ENCODE measurements around the gene ANXA7.
A peak's percentile ranks its signal among the peaks of the same experiment; 100 is the strongest.

The ANXA7 gene

DNA sequence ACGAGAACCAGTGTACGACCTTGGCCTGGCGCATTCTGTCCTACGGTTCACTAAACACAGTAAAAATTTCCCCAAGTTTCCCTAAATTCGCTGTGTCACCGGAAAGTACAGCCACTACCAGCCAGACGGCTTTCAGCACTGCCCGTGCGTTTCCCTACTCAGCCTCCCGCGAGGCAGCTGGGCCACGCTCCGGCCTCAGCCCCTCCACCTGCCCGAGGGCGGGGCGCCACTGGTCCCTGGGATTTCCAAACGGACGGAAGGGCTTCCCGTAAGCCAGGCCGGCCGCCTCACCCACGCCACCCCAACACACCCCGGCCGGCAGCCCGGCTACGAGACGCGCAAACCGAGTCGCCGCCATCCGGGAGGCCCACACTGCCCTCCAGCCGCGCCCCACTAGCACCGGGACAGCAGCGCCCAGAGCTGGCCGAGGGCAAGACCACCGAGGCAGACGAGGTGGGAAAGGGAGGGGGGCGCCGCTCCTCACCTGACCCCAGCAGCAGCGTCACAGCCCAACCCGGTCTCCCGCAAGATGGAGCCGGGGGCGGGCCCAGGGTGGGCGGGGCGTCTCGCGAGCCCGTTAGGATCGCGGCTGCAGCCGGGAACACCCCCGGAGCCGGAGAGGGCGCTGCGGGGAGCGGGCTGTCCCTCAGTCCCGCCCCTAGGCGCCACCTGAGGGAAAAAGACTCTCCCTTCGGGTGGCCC lies at the start of gene ANXA7:
TSS of gene ANXA7 (minus strand) at position 531 of the 702 bp plus-strand sequence. CDS start 13,202 bp downstream, outside the sequence.
- DNase-seq (ENCODE audit: low read depth), result peak; percentile 88

DNA sequence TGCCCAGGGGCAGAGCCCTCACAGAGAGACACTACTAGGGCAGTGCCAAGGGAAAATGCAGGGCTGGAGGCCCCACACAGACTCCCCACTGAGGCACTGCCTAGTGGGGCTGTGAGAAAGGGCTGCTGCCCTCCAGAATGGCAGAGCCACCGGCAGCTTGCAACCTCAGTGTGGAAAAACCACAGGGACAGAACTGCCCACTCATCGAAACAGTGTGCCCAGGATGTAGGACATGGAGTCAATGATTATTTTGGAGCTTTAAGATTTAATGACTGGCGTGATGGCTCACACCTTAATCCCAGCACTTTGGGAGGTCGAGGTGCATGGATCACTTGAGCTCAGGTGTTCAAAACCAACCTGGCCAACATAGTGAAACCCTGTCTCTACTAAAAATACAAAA lies 47.0 kb upstream of the ANXA7 start:
- DNase-seq (ENCODE audit: low read depth), result no peak

DNA sequence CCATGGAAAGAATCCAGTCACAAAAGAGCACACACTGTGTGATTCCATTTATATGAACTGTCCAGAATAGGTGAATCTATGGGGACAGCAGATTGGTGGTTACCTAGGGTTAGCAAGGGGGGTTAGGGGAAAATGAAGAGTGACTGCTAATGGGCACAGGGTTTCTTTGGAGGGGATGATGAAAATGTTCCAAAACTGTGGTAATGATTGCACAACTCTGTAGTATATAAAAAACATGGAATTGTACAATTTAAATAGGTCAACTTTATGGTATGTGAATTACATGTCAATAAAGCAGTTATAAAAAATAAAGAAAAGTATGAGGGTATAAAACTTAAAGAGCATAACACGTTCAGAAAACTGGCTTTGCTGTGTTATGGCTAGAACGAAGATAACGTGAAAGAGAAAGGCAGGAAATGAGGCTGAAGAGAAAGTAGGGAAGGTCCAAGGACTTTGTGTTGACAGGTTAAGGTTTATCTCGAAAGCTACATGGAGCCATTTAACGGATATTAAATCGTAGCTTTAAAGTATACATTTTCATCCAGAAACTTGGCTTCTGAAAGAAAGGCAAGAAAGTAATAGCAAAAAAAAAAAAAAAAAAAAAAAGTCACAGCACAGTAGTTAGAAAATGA lies 45.9 kb upstream of the ANXA7 start:
- no peak for DNase-seq (ENCODE audit: low read depth)

DNA sequence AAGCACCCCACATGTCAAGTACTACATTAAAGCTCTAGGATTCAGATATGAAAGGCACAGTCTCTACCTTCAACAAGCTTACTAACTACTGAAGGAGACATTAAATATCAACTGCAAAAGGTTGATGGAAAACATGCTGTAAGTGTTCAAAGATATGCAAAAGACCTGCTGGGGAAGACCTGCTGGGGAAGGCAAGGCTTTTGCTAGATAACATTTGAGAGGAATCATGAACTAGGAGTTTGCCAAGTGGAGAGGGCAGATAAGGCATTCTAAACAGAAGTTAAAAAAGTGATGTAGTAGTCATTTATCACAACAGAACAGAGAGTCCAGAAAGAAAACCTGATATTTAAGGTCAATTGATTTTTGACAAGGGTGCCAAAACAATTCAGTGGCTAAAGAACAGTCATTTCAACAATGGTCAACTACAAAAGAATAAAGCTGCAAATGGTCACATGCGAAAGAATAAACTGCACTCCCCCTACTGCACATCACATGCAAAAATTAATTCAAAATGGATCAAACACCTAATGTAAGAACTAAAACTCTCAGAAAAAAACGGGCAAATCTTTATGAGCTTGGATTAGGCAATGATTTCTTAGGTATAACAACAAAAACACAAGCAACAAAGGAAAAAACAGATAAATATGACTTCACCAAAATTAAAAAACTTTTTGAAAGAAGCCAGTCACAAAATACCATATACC lies 42.5 kb upstream of the ANXA7 start:
- DNase-seq (ENCODE audit: low read depth), result no peak

DNA sequence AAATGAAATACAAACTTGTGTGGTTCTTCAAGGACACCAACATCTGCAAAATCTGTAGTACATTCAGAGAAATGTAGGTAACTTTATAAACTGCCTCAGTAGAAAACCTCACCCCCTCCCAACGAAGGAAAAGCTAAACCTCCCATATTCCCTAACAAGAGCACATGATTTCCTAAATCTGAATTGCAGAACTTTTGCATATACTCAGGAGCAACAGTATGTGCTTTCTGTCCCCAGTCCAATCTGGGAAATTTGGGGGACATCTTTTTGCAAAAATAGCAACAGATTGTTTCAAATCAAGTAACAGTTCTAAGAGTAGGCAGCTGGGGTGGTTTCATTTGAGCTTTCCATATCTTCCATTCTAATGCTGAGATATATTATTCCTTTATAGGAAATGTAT lies 35.3 kb upstream of the ANXA7 start:
- no peak for DNase-seq (ENCODE audit: low read depth)

DNA sequence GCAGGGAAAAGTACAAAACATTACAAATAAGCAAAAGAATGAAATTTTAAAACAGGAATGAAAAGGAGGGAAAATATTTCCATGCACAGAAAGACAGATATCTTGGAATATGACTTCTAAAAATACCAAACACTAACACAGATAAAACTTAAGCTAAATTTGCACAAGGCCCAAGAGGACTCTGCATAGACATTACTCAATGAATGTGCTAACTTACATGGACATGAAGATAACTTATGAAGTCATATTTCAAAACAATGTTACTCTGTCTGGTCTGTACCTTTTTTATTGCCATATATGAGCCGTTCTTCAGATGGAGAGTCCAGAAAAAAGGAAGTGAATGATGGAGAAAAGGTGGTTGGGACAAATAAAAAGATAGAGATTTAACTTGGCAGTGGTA lies 34.5 kb upstream of the ANXA7 start:
- DNase-seq (ENCODE audit: low read depth), result no peak

DNA sequence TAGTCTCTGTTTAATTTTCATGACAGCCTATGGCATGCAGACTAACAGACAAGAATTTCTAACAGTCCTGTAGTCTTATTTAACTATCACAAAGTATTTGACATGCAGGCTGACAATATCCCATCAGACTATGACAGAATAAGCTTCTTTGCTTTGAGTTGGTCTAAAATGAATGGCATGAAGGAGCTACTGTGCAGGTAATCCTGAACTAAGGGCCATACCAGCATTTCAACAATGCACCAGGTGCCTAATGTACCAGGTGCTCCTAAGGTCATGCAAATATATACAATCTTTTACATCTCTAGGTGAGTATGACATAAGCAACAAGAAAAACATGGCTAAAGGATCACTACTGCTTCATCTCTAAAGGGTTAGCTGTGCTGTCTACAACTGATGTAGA lies 33.1 kb upstream of the ANXA7 start:
- no peak for DNase-seq (ENCODE audit: low read depth)

DNA sequence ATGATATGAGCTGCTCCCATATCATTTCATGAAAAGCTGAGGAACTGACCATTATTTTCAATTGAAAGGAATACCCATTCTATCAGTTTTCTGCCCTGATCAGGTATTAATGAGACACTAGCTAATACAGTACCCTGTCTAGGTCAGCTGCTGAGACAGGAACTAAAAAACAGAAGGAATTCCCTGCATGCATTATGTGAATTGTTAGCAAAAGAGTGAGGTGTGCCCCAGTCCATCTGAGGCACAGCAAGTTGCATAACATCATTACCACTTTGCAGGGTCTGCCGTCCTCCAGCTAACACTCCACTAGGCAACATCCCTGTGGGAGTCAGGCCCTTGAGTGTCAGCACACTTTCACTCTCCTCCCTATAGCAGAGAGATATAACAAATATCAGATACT lies 30.6 kb upstream of the ANXA7 start:
- DNase-seq (ENCODE audit: low read depth), result no peak

DNA sequence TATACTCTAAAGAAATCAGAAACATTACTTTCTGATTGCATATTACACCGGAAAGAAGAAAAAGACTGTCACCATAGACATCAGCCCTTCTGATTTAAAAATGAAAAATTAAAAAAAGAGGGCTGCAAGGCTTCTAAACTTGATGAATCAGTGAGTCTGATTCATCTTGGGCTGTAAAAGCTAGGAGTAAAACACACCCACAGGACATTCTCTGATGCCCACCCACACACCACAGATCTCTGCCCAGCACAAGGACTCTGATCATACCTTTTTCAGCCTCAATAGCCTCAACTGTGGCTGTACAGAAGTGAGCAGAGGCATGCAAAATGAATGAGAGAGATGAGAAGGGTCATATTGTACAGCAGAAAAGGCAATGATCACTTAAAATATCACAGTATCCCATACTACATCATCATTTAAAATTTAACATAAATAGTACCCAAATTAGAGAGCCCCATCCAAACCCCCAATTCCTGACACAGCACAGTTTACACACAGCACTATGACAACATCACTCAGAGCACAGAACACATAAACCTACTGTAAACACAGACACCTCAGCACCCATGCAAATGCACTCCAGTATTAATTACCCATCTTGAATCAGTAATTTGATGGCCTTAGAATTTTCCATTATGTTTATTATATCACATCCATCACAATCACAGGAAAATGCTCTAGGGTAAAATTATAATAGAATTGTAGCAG lies 25.9 kb upstream of the ANXA7 start:
- no peak for DNase-seq (ENCODE audit: low read depth)

DNA sequence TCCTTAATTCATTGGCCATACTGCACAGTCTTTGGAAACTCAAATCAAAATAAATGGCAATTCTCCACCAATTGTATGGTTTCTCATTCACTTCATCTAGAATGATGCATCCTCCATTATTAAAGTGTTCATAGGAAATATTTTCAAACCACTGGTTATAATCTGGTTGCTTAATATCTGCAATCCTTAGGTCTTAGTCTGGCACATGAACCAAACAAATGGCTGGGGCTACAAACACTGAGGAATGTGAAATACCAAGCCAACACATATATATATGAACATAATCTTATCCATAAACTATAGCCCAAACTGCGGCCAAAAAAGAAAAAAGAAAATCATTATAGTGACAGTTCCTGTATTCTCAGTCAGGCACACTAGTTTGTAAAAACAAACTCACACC lies 25.2 kb upstream of the ANXA7 start:
- no peak for DNase-seq (ENCODE audit: low read depth)

DNA sequence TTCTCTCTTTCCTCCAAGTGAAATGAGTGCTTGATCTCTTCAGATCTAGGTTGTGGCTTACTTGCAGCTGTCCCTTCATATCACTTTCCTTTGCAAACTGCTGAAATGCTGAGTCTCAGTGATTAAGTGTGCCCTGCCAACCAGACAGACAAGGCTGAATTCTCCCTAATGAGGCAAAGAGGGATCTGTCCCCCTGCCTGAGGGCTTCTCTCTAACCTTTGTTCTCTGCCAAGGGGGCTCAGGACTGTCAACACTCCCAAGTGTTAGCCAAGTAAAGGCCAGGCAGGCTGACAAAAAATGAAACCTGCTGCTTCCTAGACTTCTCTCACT lies 19.6 kb upstream of the ANXA7 start, which contains the start of gene MSS51:
TSS of gene MSS51 (minus strand) at position 24 of the 330 bp plus-strand sequence. CDS start 5,277 bp downstream, outside the sequence.
- DNase-seq (ENCODE audit: low read depth), result no peak

DNA sequence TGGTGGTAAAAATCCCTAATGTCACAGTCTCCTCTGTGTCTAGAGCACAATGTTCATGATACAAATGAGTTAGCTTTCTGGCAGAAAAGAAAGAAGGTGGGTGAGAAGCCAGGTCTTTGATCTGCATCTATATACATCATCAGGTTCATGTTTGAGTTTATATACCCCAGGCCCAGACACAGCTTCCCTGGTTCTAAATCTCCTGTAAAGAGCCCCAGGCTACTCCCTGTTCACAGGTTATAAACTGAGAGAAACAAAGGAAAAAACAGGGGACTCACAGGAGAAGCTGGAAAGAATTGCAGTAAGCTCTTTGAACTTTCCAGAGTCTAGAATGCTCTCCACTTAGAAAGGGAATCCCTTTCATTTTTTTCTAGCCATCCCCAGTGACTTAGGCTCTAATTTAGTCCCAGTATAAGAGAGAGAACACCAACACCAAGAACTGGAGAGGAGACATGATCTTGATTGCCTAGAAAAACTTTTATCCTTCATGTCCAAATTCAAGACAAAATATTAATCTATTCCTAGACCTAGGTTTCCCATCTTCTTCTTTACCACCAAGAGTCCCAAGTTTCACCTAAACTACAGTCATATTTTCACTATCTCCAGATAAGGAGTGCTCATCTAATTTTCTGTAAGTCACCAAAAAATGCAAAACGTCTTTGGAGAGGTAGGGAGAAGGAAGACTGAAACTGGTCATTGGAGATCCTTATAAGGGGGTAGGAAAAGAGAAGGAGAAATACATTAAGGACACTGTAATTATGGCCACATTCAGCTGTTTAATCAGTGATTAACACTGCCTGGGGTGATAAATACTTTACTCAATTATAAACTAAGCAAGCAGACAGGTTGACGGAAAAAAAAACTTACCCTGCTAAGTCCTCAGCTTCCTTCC lies 19.0 kb upstream of the ANXA7 start:
- DNase-seq (ENCODE audit: low read depth), result no peak

DNA sequence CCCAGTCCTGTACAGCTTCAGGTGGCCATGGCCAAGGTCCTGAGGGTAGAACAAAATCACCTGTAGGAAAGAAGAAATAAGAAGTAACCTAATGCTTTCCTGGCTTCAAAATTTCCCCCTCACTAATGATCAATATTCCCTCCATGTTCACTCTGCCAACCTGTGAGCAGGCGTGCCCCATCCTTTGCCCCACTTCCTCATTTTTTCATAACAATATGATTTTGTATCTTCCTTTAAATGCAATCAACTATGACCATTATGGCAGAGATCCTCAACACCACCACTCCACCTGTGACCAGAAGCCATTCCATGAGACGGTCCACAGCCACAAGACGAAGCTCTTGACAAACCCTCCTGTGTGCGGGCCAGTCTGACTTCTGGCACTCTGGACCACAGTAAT lies 12.5 kb upstream of the ANXA7 start:
- no peak for DNase-seq (ENCODE audit: low read depth)

DNA sequence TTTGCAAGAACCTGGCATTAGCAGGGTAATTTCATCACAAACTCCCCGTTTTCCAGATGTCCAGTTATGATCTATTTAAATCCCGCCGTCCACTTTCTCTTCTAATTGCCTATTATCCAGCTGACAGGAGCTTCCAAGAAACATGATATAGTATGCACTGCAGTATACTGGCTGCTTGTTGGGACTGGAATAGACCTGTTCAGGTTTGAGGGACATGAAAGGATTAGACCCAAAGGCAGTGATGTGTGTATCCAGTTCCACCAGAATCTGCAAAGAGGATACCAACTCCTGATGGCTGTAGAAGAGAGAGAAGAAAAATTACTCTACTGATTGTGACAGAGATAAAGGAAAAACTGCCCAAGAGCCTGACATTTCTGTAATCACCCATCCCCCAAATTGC lies 10.6 kb upstream of the ANXA7 start:
- no peak for DNase-seq (ENCODE audit: low read depth)

DNA sequence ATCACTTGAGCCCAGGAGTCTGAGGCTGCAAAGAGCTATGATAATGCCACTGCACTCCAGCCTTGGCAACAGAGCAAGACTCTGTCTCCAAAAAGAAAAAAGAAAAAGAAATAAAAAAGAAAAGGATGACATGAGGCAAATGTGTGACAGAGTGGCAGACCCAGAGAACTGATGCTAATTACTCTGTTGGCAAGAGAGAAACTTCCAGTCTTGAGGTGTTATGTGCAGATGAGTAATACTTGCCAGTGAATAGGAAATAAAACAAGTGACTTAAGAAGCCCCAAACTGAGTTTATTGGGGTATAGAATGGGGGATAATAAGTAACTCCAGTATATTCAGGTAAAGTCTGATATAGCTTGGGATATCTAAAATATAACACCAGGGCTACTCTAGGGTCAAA lies 9.5 kb upstream of the ANXA7 start:
- no peak for DNase-seq (ENCODE audit: low read depth)

DNA sequence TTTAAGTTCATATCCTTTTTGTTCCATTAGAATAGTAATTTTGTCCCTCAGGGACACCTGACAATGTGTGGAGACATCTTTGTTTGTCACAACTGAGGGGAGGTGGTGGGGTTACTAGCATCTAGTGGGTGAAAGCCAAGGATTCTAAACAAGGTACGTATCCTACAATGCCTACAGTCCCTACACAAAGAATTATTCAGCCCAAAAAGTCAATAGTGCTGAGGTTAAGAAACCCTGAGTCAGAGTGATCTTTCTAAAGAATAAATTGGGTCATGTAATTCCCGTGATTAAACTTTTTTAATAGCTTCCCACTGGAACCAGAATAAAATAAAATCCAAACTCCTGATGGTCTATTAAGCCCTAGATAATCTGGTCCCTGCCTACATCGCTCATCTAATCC lies 2.7 kb upstream of the ANXA7 start:
- no peak for DNase-seq (ENCODE audit: low read depth)

DNA sequence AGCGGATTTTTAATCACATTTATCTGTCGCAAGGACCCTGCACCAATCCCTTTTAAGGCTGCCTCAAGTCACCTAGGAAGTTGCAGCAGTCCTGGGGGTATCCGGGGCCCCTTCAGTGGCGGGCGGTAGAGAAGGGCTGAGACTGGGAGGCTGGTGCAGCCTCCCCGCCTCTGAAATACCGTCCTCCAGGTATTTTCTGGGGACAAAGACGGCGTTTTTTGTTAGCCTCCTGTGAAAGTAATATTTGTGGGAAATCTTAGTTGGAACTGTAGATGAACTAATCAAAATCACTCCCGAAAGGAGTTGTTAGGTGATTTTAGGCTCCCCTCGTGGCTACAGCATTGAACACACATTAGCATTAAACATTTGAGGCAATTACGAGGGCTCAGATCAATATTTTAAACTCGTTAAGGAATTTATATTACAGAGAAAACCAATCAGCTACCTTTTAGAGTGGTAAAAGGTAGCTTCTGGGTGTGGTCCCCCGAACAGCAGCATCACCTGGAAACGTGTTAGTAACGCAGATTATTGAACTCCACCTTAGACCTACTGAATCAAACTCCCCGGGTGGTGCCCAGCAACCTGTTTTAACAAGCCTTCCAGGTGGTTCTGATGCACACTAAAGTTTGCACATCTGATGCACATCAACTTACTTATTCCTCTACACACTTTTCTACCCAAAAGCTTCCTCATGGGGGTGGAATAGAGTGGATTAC lies 530 bp upstream of the ANXA7 start:
- no peak for DNase-seq (ENCODE audit: low read depth)

DNA sequence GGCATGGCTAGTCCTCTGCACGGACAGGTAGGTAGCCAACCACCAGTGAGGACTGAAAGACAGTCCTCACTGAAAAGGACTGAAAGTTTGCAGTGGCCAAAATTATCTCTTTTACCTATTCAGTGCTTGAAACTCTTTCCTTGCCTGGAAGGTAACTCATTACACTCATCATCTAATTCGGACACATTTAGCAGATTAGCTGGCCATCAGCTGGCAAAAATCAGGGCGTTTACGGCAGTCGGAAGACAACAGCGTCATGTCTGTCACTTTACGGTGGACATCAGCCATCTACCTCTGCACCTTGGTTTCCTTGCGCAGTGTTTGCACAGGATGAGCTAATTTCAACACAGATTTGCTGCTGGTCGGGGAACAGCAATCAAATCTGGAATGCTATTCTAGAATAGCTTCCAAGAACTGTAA lies 740 bp downstream of the ANXA7 start:
- no peak for DNase-seq (ENCODE audit: low read depth)

DNA sequence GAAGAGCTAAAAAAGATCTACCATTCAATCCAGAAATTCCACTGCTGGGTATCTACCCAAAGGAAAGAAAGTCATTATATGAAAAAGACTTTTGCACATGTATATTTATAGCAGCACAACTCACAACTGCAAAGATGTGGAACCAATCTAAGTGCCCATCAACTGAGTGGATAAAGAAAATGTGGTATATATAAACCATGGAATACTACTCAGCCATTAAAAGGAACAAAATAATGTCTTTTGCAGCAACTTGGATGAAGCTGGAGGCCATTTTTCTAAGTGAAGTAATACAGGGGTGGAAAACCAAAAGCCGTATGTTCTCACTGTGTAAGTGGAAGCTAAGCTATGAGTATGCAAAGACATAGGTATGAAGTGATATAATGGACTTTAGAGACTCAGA lies 3.0 kb downstream of the ANXA7 start:
- no peak for DNase-seq (ENCODE audit: low read depth)

DNA sequence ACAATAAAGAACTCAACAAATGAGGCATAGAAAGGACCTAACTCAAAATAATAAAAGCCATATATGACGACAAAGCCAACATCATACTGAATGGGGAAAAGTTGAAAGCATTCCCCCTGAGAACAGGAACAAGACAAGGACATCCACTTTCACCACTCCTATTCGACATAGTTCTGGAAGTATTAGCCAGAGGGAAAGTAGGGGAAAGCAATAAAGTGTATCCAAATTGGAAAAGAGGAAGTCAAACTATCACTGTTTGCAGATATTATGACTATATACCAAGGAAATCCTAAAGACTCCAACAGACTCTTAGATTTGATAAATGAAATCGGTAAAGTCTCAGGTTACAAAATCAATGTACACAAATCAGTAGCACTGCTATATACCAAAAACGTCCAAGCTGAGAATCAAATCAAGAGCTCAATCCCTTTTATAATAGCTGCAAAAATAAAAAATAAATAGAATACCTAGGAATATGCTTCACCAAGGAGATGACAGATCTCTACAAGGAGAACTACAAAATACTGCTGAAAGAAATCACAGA lies 4.8 kb downstream of the ANXA7 start:
- no peak for DNase-seq (ENCODE audit: low read depth)

DNA sequence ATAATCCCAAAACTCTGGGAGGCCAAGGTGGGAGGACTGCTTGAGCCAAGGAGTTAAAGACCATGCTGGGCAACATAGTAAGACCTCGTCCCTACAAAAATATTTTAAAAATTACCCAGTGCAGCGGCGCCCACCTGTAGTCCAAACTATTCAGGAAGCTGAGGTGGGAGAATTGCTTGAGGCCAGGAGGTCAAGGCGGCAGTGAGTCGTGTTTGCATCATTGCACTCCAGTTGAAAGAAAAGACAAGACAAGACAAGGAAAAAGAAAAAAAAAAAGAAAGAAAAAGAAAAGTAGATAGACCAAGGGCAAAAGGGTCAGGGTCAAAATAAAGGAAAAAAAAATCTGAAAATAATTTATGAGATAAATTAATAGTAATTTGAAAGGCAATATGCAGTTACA lies 5.8 kb downstream of the ANXA7 start:
- DNase-seq (ENCODE audit: low read depth), result no peak
